GM23338 (cell line): ENCODE measurements around the gene KCNMA1. TPM values are rescaled to one million over a fixed set of nuclear protein-coding genes. Genes with fewer than 3 reads are reported as not detected.

Experiments
- ATAC-seq: fragments of 200-7000 bp; cut with Tn5 transposase; 3 replicates; pipeline ENCODE4 v1.9.1; 2020
- DNase-seq: peaks from one replicate; pipeline ENCODE4 v3.0.0-alpha.2; 2015; ENCODE audit warnings: low spot score
- H2AFZ ChIP-seq: fragments of 200-600 bp; sonication (generic); 2 replicates; pipeline ENCODE4 v1.8.0; 2016; ENCODE audit warnings: antibody characterized with exemption, mild to moderate bottlenecking, moderate library complexity
- H3F3A ChIP-seq: fragments of 200-600 bp; sonication (generic); replicated peaks from 2 replicates; pipeline ENCODE4 v1.8.0; 2017; ENCODE audit warnings: antibody characterized with exemption, mixed run types, low read depth
- H3K27ac ChIP-seq: fragments of 200-600 bp; sonication (generic); 2 replicates; pipeline ENCODE4 v1.6.1; 2016; ENCODE audit warnings: low read depth
- H3K27me3 ChIP-seq: fragments of 200-600 bp; sonication (generic); 2 replicates; pipeline ENCODE4 v1.8.0; 2016; ENCODE audit warnings: mild to moderate bottlenecking, mixed run types, moderate library complexity; ENCODE audit not compliant: insufficient read depth
- H3K36me3 ChIP-seq: fragments of 200-600 bp; sonication (generic); 2 replicates; pipeline ENCODE4 v1.8.0; 2016; ENCODE audit warnings: mild to moderate bottlenecking; ENCODE audit not compliant: insufficient read depth
- H3K4me1 ChIP-seq: fragments of 200-600 bp; sonication (generic); 2 replicates; pipeline ENCODE4 v1.8.0; 2016; ENCODE audit warnings: mild to moderate bottlenecking, moderate library complexity; ENCODE audit not compliant: insufficient read depth
- H3K4me2 ChIP-seq: fragments of 200-600 bp; sonication (generic); 2 replicates; pipeline ENCODE4 v1.7.1; 2017; ENCODE audit warnings: mixed run types
- H3K4me3 ChIP-seq: fragments of 200-600 bp; sonication (generic); 2 replicates; pipeline ENCODE4 v1.6.1; 2016; ENCODE audit warnings: mixed run types
- H3K79me2 ChIP-seq: fragments of 200-600 bp; sonication (generic); replicated peaks from 2 replicates; pipeline ENCODE4 v1.8.0; 2017; ENCODE audit warnings: mild to moderate bottlenecking; ENCODE audit not compliant: insufficient read depth
- H3K9me2 ChIP-seq: fragments of 200-600 bp; sonication (generic); 2 replicates; pipeline ENCODE4 v1.8.0; 2017; ENCODE audit not compliant: insufficient read depth
- H4K20me1 ChIP-seq: fragments of 200-600 bp; sonication (generic); replicated peaks from 2 replicates; pipeline ENCODE4 v1.8.0; 2017; ENCODE audit warnings: mild to moderate bottlenecking; ENCODE audit not compliant: insufficient read depth
- H3K27ac Mint-ChIP-seq: 2 replicates; pipeline ENCODE4 v1.8.0; 2020; ENCODE audit warnings: inconsistent platforms, mild to moderate bottlenecking, moderate library complexity, mixed read lengths
- H3K27me3 Mint-ChIP-seq: 3 replicates; pipeline ENCODE4 v1.8.0; 2022; ENCODE audit warnings: low read depth, mild to moderate bottlenecking, moderate library complexity, mixed read lengths, inconsistent platforms; ENCODE audit not compliant: insufficient read depth, poor library complexity
- H3K36me3 Mint-ChIP-seq: 3 replicates; pipeline ENCODE4 v1.8.0; 2021; ENCODE audit warnings: low read depth, mild to moderate bottlenecking, inconsistent platforms, moderate library complexity, mixed read lengths
- H3K4me1 Mint-ChIP-seq: 3 replicates; pipeline ENCODE4 v1.8.0; 2020; ENCODE audit warnings: mild to moderate bottlenecking, inconsistent platforms, mixed read lengths
- H3K4me3 Mint-ChIP-seq: 3 replicates; pipeline ENCODE4 v1.8.0; 2021; ENCODE audit warnings: moderate library complexity, mild to moderate bottlenecking, inconsistent platforms, mixed read lengths
- H3K9me3 Mint-ChIP-seq: 3 replicates; pipeline ENCODE4 v1.8.0; 2020; ENCODE audit warnings: moderate library complexity, mild to moderate bottlenecking, inconsistent platforms, mixed read lengths
- EZH2 ChIP-seq: fragments of 200-600 bp; sonication (generic); IDR thresholded peaks from one replicate; pipeline ENCODE4 v1.8.0; 2017; ENCODE audit warnings: antibody characterized with exemption, mild to moderate bottlenecking, low read depth; ENCODE audit not compliant: unreplicated experiment
- EZH2phosphoT487 ChIP-seq: fragments of 200-600 bp; sonication (generic); IDR thresholded peaks from one replicate; pipeline ENCODE4 v1.8.1; 2018; ENCODE audit warnings: antibody characterized with exemption; ENCODE audit not compliant: unreplicated experiment
- JUNB ChIP-seq: IDR thresholded peaks from one replicate; pipeline ENCODE4 v1.6.1; 2016; ENCODE audit warnings: antibody characterized with exemption; ENCODE audit not compliant: unreplicated experiment
- NANOG ChIP-seq: IDR thresholded peaks from 2 replicates; pipeline ENCODE4 v1.6.1; 2016; ENCODE audit warnings: antibody characterized with exemption, borderline replicate concordance
- ZNF331 ChIP-seq: fragments of 250-450 bp; sonication (Bioruptor Pico); IDR thresholded peaks from 2 replicates; pipeline ENCODE4 v1.5.0; 2020; ENCODE audit warnings: low read depth, mild to moderate bottlenecking, moderate library complexity
- polyA plus RNA-seq: library from polyadenylated mRNA; unstranded; fragments of >200 nt; fragmentation: Nextera tagmentation; extraction: Ambion mirVana; gene quantifications from 2 replicates; pipeline ENCODE4 v1.2.1, GENCODE V29; 2016
- total RNA-seq: library from RNA; depleted of rRNA; stranded (reverse); fragments of >200 nt; shearing (Covaris generic); gene quantifications from 2 replicates; pipeline ENCODE4 v1.2.3, GENCODE V29; 2014
- TF ChIP-seq, protein P1 (sequence below), 2 experiments: fragments of 200-600 bp in 1 of 2; sonication (generic) in 1 of 2; conservative IDR thresholded peaks; 2 replicates each; pipeline versions ENCODE4 v1.5.1 to v1.6.1; 2016 to 2017; ENCODE audit warnings: antibody characterized with exemption in 2 of 2, low read depth in 2 of 2, mild to moderate bottlenecking in 2 of 2, moderate library complexity in 1 of 2
- TF ChIP-seq, protein P2 (sequence below): IDR thresholded peaks from one replicate; pipeline ENCODE4 v1.6.1; 2018; ENCODE audit warnings: antibody characterized with exemption; ENCODE audit not compliant: unreplicated experiment
- TF ChIP-seq, protein P3 (sequence below): IDR thresholded peaks from 2 replicates; pipeline ENCODE4 v1.6.1; 2016; ENCODE audit warnings: antibody characterized with exemption

The KCNMA1 gene
- total and polyA plus RNA-seq, 2 experiments from 2014 or later, result 8.2 to 9.0 TPM

DNA sequence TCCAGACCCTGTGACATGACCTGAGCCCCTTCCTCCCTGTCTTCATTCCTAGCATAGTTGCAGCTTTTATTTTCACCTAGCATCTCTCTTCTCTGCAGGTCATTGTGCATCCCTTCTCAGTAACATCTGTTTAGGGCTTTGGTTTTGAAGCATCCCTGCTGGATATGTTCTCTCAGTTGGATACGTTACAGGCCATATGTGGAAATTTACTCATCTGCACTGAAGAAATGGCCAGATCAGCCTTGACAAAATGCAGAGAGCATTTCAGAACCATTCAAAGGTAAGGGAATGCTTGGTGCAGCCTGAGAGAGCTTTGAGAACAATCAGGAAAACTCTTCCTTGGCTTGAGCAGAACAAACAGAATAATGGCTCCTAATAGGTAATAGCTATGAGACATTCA is 647.0 kb downstream of the KCNMA1 start:
- Histone ChIP-seq H4K20me1 (no peaks in the 10 kb centered on the region), H3K4me1 (no peaks in the 10 kb centered on the region; the same call in 1 of the 2 replicates), H3K9me2 (peaks cover 5% of the 10 kb centered on the region), H3K4me3 (no peak overlapping the region), H3K4me2 (no peak overlapping the region), H3K79me2 (no peaks in the 10 kb centered on the region), H3K27me3 (no peaks in the 10 kb centered on the region), H3F3A (no peaks in the 10 kb centered on the region), H2AFZ (no peak overlapping the region), H3K27ac (no peak overlapping the region), H3K36me3 (no peaks in the 10 kb centered on the region)
- Mint-ChIP-seq H3K27ac (no peak overlapping the region), H3K27me3 (peaks cover 3% of the 10 kb centered on the region), H3K9me3 (no peaks in the 10 kb centered on the region), H3K4me1 (0 out of 3 replicates have a peak, but pooled peaks cover 4% of the 10 kb centered on the region), H3K36me3 (no peaks in the 10 kb centered on the region), H3K4me3 (no peak overlapping the region)
- no peak for TF ChIP-seq EZH2
- no peak for TF ChIP-seq EZH2phosphoT487
- DNase-seq (no peak), ATAC-seq (no peak)

DNA sequence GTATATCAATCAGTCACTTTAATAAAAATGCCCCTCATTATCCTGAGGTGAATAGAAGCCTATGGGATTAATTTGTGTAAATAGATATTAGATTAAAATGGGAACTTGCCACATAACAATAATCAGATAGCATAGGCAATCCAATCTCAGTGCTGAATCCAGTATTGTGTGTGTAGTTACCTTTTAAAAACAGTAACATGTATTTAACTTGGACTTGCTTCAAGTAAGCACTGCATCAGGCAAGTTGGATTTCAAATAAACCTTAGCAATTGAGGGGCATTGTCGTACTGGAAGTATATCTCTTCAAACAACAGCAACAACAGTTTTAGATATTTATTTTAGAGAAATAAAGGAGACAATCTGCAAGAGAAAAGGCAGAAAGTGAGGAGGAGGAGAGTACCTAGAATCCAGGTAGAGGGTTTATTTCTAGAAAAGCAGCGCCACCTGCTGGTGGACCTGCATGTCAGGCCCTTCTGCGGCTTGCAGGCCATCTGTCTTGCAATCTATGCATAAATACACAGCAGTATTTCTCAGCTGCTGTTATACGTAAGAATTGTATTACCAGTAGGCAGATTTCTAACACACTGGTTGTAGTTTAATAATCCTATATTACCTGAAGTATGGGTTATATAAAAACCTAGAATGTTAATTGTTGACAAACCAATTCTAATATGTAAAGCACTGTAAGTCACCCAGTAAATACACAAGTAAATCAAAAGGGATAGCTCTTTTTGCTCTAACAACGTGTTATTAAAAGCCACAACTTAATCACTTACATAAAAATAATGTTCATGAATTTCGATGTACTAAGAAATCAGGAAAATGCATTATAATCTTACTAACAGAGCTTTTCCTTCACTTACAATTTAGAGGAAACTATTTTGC is 652.8 kb downstream of the KCNMA1 start:
- Mint-ChIP-seq H3K27me3 (peaks cover 1% of the 10 kb centered on the region), H3K27ac (no peak overlapping the region), H3K4me3 (no peak overlapping the region), H3K36me3 (no peaks in the 10 kb centered on the region), H3K4me1 (peaks cover 10% of the 10 kb centered on the region; the same call in 2 of the 3 replicates), H3K9me3 (no peaks in the 10 kb centered on the region)
- ATAC-seq (peak; percentile 98), DNase-seq (peak; percentile 92)
- no peak overlapping the region for H3K4me2 ChIP-seq
- no peaks in the 10 kb centered on the region for H3K79me2 ChIP-seq
- H3K36me3 ChIP-seq, result no peaks in the 10 kb centered on the region
- H3K9me2 ChIP-seq, result peaks cover 6% of the 10 kb centered on the region; the same call in 1 of the 2 replicates
- H3K27me3 ChIP-seq, result no peaks in the 10 kb centered on the region
- H3K4me1 ChIP-seq, result peaks cover 7% of the 10 kb centered on the region; the same call in 1 of the 2 replicates
- H3K4me3 ChIP-seq, result no peak overlapping the region
- H2AFZ ChIP-seq, result no peak overlapping the region
- no peaks in the 10 kb centered on the region for H4K20me1 ChIP-seq
- TF ChIP-seq, protein P1, sequence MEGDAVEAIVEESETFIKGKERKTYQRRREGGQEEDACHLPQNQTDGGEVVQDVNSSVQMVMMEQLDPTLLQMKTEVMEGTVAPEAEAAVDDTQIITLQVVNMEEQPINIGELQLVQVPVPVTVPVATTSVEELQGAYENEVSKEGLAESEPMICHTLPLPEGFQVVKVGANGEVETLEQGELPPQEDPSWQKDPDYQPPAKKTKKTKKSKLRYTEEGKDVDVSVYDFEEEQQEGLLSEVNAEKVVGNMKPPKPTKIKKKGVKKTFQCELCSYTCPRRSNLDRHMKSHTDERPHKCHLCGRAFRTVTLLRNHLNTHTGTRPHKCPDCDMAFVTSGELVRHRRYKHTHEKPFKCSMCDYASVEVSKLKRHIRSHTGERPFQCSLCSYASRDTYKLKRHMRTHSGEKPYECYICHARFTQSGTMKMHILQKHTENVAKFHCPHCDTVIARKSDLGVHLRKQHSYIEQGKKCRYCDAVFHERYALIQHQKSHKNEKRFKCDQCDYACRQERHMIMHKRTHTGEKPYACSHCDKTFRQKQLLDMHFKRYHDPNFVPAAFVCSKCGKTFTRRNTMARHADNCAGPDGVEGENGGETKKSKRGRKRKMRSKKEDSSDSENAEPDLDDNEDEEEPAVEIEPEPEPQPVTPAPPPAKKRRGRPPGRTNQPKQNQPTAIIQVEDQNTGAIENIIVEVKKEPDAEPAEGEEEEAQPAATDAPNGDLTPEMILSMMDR (conservative IDR thresholded peaks at IDR 0.05; ENCODE audit: low read depth in 2 of 2), result peak; percentile 88 to 91
- TF ChIP-seq NANOG, result no peak
- H3F3A ChIP-seq, result no peaks in the 10 kb centered on the region
- no peak overlapping the region for H3K27ac ChIP-seq

DNA sequence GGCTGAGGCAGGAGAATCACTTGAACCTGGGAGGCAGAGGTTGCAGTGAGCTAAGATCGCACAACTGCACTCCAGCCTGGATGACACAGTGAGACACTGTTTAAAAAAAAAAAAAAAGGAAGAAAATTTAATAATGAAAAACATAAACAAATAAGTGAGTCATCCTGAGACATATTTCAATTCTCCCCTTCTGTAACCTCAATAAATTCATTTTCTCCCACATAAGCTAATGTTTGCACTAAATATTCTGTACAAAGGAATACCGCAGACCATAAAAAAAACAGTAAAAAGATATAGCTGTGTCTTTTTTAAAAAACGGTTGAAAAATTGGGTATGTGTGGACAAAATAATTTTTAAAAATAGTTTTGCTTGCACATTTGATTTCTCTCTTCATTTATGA is 654.0 kb downstream of the KCNMA1 start:
- H3K36me3 ChIP-seq, result no peaks in the 10 kb centered on the region
- no peaks in the 10 kb centered on the region for H4K20me1 ChIP-seq
- no peaks in the 10 kb centered on the region for H3K79me2 ChIP-seq
- H3K4me3 ChIP-seq, result no peak overlapping the region
- no peaks in the 10 kb centered on the region for H3F3A ChIP-seq
- H3K4me3 Mint-ChIP-seq, result no peak overlapping the region
- H3K27ac ChIP-seq, result no peak overlapping the region
- H3K27me3 Mint-ChIP-seq, result peaks cover 1% of the 10 kb centered on the region
- H3K9me3 Mint-ChIP-seq, result no peaks in the 10 kb centered on the region
- H3K4me1 ChIP-seq, result peaks cover 7% of the 10 kb centered on the region; the same call in 1 of the 2 replicates
- H3K9me2 ChIP-seq, result peaks cover 6% of the 10 kb centered on the region; the same call in 1 of the 2 replicates
- no peaks in the 10 kb centered on the region for H3K36me3 Mint-ChIP-seq
- no peaks in the 10 kb centered on the region for H3K27me3 ChIP-seq
- no peak overlapping the region for H3K4me2 ChIP-seq
- H3K27ac Mint-ChIP-seq, result no peak overlapping the region
- DNase-seq, result no peak
- H3K4me1 Mint-ChIP-seq, result peaks cover 16% of the 10 kb centered on the region
- no peak overlapping the region for H2AFZ ChIP-seq
- no peak for ATAC-seq
- TF ChIP-seq EZH2phosphoT487 (no peak), ZNF331 (CRISPR knock-in tag) (no peak), EZH2 (no peak), JUNB (no peak)
- TF ChIP-seq, protein P1 (conservative IDR thresholded peaks at IDR 0.05; ENCODE audit: low read depth in 2 of 2), result no peak
- TF ChIP-seq, protein P2, sequence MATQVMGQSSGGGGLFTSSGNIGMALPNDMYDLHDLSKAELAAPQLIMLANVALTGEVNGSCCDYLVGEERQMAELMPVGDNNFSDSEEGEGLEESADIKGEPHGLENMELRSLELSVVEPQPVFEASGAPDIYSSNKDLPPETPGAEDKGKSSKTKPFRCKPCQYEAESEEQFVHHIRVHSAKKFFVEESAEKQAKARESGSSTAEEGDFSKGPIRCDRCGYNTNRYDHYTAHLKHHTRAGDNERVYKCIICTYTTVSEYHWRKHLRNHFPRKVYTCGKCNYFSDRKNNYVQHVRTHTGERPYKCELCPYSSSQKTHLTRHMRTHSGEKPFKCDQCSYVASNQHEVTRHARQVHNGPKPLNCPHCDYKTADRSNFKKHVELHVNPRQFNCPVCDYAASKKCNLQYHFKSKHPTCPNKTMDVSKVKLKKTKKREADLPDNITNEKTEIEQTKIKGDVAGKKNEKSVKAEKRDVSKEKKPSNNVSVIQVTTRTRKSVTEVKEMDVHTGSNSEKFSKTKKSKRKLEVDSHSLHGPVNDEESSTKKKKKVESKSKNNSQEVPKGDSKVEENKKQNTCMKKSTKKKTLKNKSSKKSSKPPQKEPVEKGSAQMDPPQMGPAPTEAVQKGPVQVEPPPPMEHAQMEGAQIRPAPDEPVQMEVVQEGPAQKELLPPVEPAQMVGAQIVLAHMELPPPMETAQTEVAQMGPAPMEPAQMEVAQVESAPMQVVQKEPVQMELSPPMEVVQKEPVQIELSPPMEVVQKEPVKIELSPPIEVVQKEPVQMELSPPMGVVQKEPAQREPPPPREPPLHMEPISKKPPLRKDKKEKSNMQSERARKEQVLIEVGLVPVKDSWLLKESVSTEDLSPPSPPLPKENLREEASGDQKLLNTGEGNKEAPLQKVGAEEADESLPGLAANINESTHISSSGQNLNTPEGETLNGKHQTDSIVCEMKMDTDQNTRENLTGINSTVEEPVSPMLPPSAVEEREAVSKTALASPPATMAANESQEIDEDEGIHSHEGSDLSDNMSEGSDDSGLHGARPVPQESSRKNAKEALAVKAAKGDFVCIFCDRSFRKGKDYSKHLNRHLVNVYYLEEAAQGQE, result no peak
- TF ChIP-seq, protein P3, sequence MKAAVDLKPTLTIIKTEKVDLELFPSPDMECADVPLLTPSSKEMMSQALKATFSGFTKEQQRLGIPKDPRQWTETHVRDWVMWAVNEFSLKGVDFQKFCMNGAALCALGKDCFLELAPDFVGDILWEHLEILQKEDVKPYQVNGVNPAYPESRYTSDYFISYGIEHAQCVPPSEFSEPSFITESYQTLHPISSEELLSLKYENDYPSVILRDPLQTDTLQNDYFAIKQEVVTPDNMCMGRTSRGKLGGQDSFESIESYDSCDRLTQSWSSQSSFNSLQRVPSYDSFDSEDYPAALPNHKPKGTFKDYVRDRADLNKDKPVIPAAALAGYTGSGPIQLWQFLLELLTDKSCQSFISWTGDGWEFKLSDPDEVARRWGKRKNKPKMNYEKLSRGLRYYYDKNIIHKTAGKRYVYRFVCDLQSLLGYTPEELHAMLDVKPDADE, result no peak
